ENCODE results near the gene GPC6.

- TF ChIP-seq CTCF (IDR thresholded peaks at IDR 0.05; ENCODE audit: low read depth, low read length) (no peak), EZH2phosphoT487 (IDR thresholded peaks at IDR 0.05; ENCODE audit: low read depth) (no peak)
These were observed 688.7 kb downstream of the GPC6 start for GRCh38 chr13:93915269-93915809.
